Kidney epithelial cell (primary cell): ENCODE results near the gene DNAH8. TPM values are rescaled to one million over a fixed set of nuclear protein-coding genes. Genes with fewer than 3 reads are reported as not detected.
"Not testable (repeated sequence)": the region's sequence is repeated elsewhere in the genome, so short reads cannot be mapped to it uniquely, and the experiment has no call there.

Experiments
- DNase-seq: peaks from one replicate; pipeline ENCODE4 v3.0.0-alpha.2; 2010; ENCODE audit warnings: low read depth
- H3K27me3 ChIP-seq: 2 replicates; pipeline ENCODE4 v1.6.0; 2011; ENCODE audit warnings: low read length; ENCODE audit not compliant: control insufficient read depth, insufficient read depth
- H3K36me3 ChIP-seq: 2 replicates; pipeline ENCODE4 v1.5.1; 2011; ENCODE audit warnings: low read length; ENCODE audit not compliant: control insufficient read depth, insufficient read depth
- H3K4me3 ChIP-seq: 2 replicates; pipeline ENCODE4 v1.5.1; 2011; ENCODE audit warnings: low read depth, mild to moderate bottlenecking, control low read depth, low read length
- CTCF ChIP-seq: IDR thresholded peaks from 2 replicates; pipeline ENCODE4 v1.5.1; 2011; ENCODE audit warnings: mild to moderate bottlenecking, moderate library complexity, low read length, control low read depth, inconsistent platforms; ENCODE audit not compliant: insufficient read depth, poor library complexity, severe bottlenecking
- total RNA-seq: library from RNA; depleted of rRNA; stranded (reverse); fragments of >200 nt; gene quantifications from 2 replicates; pipeline ENCODE4 v1.2.3, GENCODE V29; 2015

Gene DNAH8
- total RNA-seq, 1 donor from 2014 or later = not detected

GRCh38 chr6:38865521-38866174, 150.5 kb downstream of the DNAH8 start:
- Histone ChIP-seq H3K27me3 (no peaks in the 10 kb centered on the region), H3K36me3 (no peaks in the 10 kb centered on the region), H3K4me3 (no peak overlapping the region)
- no peak for DNase-seq
- no peak for TF ChIP-seq CTCF

- TF ChIP-seq CTCF = no peak
- Histone ChIP-seq H3K4me3 (no peak overlapping the region), H3K27me3 (no peaks in the 10 kb centered on the region), H3K36me3 (no peaks in the 10 kb centered on the region)
- DNase-seq = no peak
Observed at GRCh38 chr6:38867726-38868125, 152.6 kb downstream of the DNAH8 start.

- Histone ChIP-seq H3K36me3 (no peaks in the 10 kb centered on the region), H3K27me3 (no peaks in the 10 kb centered on the region), H3K4me3 (no peak overlapping the region)
- TF ChIP-seq CTCF = peak; percentile 94
- no peak for DNase-seq
Observed at GRCh38 chr6:38871741-38872568, 156.8 kb downstream of the DNAH8 start.

- Histone ChIP-seq H3K27me3 (no peaks in the 10 kb centered on the region), H3K4me3 (no peak overlapping the region), H3K36me3 (no peaks in the 10 kb centered on the region)
- no peak for DNase-seq
- TF ChIP-seq CTCF = no peak
Observed at GRCh38 chr6:38873001-38873400, 157.9 kb downstream of the DNAH8 start.

GRCh38 chr6:38873816-38874215, 158.7 kb downstream of the DNAH8 start:
- not testable (repeated sequence) for H3K36me3 ChIP-seq, H3K4me3 ChIP-seq, H3K27me3 ChIP-seq, DNase-seq

- no peaks in the 10 kb centered on the region for H3K36me3 ChIP-seq
- no peaks in the 10 kb centered on the region for H3K27me3 ChIP-seq
- no peak for TF ChIP-seq CTCF
- H3K4me3 ChIP-seq = no peak overlapping the region
- DNase-seq = no peak
Observed at GRCh38 chr6:38876475-38876874, 161.4 kb downstream of the DNAH8 start.
